Liver (tissue), 9 donors: ENCODE measurements around the gene LPGAT1. TPM values are rescaled to one million over a fixed set of nuclear protein-coding genes. Genes with fewer than 3 reads are reported as not detected.
A peak's percentile ranks its signal among the peaks of the same experiment; 100 is the strongest.

ENCODE experiments used
- DNase-seq: peaks from one replicate; pipeline ENCODE4 v3.0.0-alpha.2; 2017; ENCODE audit warnings: low spot score
- H3K27ac ChIP-seq, 2 donors: one replicate each; pipeline ENCODE4 v1.7.0; 2013; ENCODE audit warnings: inconsistent platforms in 2 of 2, low read length in 2 of 2, control low read depth in 1 of 2, low read depth in 1 of 2, mild to moderate bottlenecking in 1 of 2
- H3K27me3 ChIP-seq, 4 donors: one replicate each; pipeline versions ENCODE4 v1.6.1 to v1.7.0; 2013; ENCODE audit warnings: low read length in 3 of 4, inconsistent platforms in 1 of 4, mild to moderate bottlenecking in 1 of 4, moderate library complexity in 1 of 4; ENCODE audit not compliant: control insufficient read depth in 4 of 4, insufficient read depth in 4 of 4
- H3K36me3 ChIP-seq, 4 donors: one replicate each; pipeline versions ENCODE4 v1.6.1 to v1.7.0; 2013; ENCODE audit warnings: low read length in 3 of 4, mild to moderate bottlenecking in 3 of 4, low read depth in 1 of 4, moderate library complexity in 1 of 4; ENCODE audit not compliant: control insufficient read depth in 4 of 4, insufficient read depth in 3 of 4
- H3K4me1 ChIP-seq, 4 donors: one replicate each; pipeline versions ENCODE4 v1.6.1 to v1.7.0; 2013; ENCODE audit warnings: low read length in 3 of 4, mild to moderate bottlenecking in 3 of 4, moderate library complexity in 1 of 4; ENCODE audit not compliant: control insufficient read depth in 4 of 4, insufficient read depth in 4 of 4
- H3K4me3 ChIP-seq, 3 donors: one replicate each; pipeline versions ENCODE4 v1.6.1 to v1.7.0; 2013; ENCODE audit warnings: low read length in 3 of 3, control low read depth in 1 of 3, low read depth in 1 of 3, mild to moderate bottlenecking in 1 of 3
- H3K9ac ChIP-seq, 2 donors: one replicate each; pipeline ENCODE4 v1.7.0; 2013; ENCODE audit warnings: low read length in 2 of 2, mild to moderate bottlenecking in 2 of 2, moderate library complexity in 2 of 2, control low read depth in 1 of 2, low read depth in 1 of 2
- H3K9me3 ChIP-seq, 4 donors: one replicate each; pipeline versions ENCODE4 v1.6.1 to v1.7.0; 2013; ENCODE audit warnings: low read length in 3 of 4; ENCODE audit not compliant: control insufficient read depth in 4 of 4
- FOXA1 ChIP-seq: IDR thresholded peaks from 2 replicates; pipeline ENCODE4 v1.6.1; 2016; ENCODE audit warnings: antibody characterized with exemption
- FOXA2 ChIP-seq: IDR thresholded peaks from 2 replicates; pipeline ENCODE4 v1.6.1; 2016; ENCODE audit warnings: antibody characterized with exemption
- GABPA ChIP-seq, 2 donors: IDR thresholded peaks in 1 of 2; conservative IDR thresholded peaks in 1 of 2; 2 replicates each; pipeline ENCODE4 v1.6.1; 2016; ENCODE audit warnings: antibody characterized with exemption in 2 of 2, mild to moderate bottlenecking in 1 of 2, moderate library complexity in 1 of 2
- HNF4A ChIP-seq, 2 donors: conservative IDR thresholded peaks; 2 replicates each; pipeline ENCODE4 v1.6.1; 2016; ENCODE audit warnings: antibody characterized with exemption in 2 of 2, mild to moderate bottlenecking in 2 of 2
- HNF4G ChIP-seq: IDR thresholded peaks from 2 replicates; pipeline ENCODE4 v1.6.1; 2016; ENCODE audit warnings: antibody characterized with exemption
- MAX ChIP-seq: IDR thresholded peaks from 2 replicates; pipeline ENCODE4 v1.6.1; 2016; ENCODE audit warnings: antibody characterized with exemption
- RAD21 ChIP-seq, 2 donors: IDR thresholded peaks; 2 replicates each; pipeline ENCODE4 v1.6.1; 2016; ENCODE audit warnings: antibody characterized with exemption in 2 of 2, mild to moderate bottlenecking in 2 of 2
- RXRA ChIP-seq, 2 donors: IDR thresholded peaks; 2 replicates each; pipeline ENCODE4 v1.6.1; 2017 to 2018; ENCODE audit warnings: antibody characterized with exemption in 2 of 2, mild to moderate bottlenecking in 1 of 2
- SP1 ChIP-seq: IDR thresholded peaks from 2 replicates; pipeline ENCODE4 v1.6.1; 2018; ENCODE audit warnings: antibody characterized with exemption, mild to moderate bottlenecking
- YY1 ChIP-seq: IDR thresholded peaks from 2 replicates; pipeline ENCODE4 v1.6.1; 2016; ENCODE audit warnings: antibody characterized with exemption, mild to moderate bottlenecking
- WGBS: extraction: QIAGEN DNeasy Blood & Tissue Kit; methylation state at CpG from one replicate; pipeline ENCODE4 v1.1.7; 2013; 5-methylcytosine and 5-hydroxymethylcytosine counted together
- polyA plus RNA-seq, 2 donors: library from polyadenylated mRNA; stranded (reverse) in 1 of 2; unstranded in 1 of 2; fragments of 200-250 nt in 1 of 2; fragments of >200 nt in 1 of 2; fragmentation: Nextera tagmentation in 1 of 2; extraction: Ambion mirVana in 1 of 2; gene quantifications; one replicate each; pipeline versions ENCODE4 v1.2.1 to v1.2.3, GENCODE V29; 2013 to 2015
- total RNA-seq, 2 donors: library from RNA; depleted of rRNA; stranded (reverse); fragments of >200 nt; gene quantifications; one replicate each; pipeline ENCODE4 v1.2.3, GENCODE V29; 2014
- TF ChIP-seq, protein P1 (sequence below): IDR thresholded peaks from 2 replicates; pipeline ENCODE4 v1.6.1; 2016; ENCODE audit warnings: antibody characterized with exemption
- TF ChIP-seq, protein P2 (sequence below): fragments of 150-350 bp; IDR thresholded peaks from 2 replicates; pipeline ENCODE4 v1.5.1; 2017; ENCODE audit warnings: improper control_type of control experiment, low read depth, low read length; ENCODE audit not compliant: missing input control
- TF ChIP-seq, protein P3 (sequence below): IDR thresholded peaks from 2 replicates; pipeline ENCODE4 v1.6.1; 2016; ENCODE audit warnings: antibody characterized with exemption
- donor health status: healthy.
- donor health status: healthy.
- donor health status: healthy.
- donor health status: healthy.
- donor health status: healthy.

Gene LPGAT1
- total and polyA plus RNA-seq, 4 donors: 11.6 to 53.8 (median 32.2) TPM

- H3K27me3 ChIP-seq: no peaks in the 10 kb centered on the region
- no peak overlapping the region for H3K9ac ChIP-seq
- H3K4me1 ChIP-seq: peaks cover 0 to 5% (median 2%) of the 10 kb centered on the region in 4 donors
- DNase-seq: peak; percentile 86
- peak overlapping the region in 2 of 3 donors; percentile 7 to 35 for H3K4me3 ChIP-seq
- TF ChIP-seq RAD21 (IDR thresholded peaks at IDR 0.05) (peak; percentile 97 to 98), RXRA (IDR thresholded peaks at IDR 0.05) (peak; percentile 22 to 74), GABPA (IDR thresholded peaks at IDR 0.05 in 1 of 2, conservative IDR thresholded peaks at IDR 0.05 in 1 of 2) (no peak), SP1 (peak; percentile 38)
- TF ChIP-seq, protein P1, sequence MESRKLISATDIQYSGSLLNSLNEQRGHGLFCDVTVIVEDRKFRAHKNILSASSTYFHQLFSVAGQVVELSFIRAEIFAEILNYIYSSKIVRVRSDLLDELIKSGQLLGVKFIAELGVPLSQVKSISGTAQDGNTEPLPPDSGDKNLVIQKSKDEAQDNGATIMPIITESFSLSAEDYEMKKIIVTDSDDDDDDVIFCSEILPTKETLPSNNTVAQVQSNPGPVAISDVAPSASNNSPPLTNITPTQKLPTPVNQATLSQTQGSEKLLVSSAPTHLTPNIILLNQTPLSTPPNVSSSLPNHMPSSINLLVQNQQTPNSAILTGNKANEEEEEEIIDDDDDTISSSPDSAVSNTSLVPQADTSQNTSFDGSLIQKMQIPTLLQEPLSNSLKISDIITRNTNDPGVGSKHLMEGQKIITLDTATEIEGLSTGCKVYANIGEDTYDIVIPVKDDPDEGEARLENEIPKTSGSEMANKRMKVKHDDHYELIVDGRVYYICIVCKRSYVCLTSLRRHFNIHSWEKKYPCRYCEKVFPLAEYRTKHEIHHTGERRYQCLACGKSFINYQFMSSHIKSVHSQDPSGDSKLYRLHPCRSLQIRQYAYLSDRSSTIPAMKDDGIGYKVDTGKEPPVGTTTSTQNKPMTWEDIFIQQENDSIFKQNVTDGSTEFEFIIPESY: no peak
- TF ChIP-seq, protein P2, sequence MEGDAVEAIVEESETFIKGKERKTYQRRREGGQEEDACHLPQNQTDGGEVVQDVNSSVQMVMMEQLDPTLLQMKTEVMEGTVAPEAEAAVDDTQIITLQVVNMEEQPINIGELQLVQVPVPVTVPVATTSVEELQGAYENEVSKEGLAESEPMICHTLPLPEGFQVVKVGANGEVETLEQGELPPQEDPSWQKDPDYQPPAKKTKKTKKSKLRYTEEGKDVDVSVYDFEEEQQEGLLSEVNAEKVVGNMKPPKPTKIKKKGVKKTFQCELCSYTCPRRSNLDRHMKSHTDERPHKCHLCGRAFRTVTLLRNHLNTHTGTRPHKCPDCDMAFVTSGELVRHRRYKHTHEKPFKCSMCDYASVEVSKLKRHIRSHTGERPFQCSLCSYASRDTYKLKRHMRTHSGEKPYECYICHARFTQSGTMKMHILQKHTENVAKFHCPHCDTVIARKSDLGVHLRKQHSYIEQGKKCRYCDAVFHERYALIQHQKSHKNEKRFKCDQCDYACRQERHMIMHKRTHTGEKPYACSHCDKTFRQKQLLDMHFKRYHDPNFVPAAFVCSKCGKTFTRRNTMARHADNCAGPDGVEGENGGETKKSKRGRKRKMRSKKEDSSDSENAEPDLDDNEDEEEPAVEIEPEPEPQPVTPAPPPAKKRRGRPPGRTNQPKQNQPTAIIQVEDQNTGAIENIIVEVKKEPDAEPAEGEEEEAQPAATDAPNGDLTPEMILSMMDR: peak; percentile 96
- H3K27ac ChIP-seq: no peak overlapping the region
- H3K36me3 ChIP-seq: no peaks in the 10 kb centered on the region
- WGBS: 23% methylated on average over 29 of the region's 29 CpGs
- H3K9me3 ChIP-seq: no peaks in the 10 kb centered on the region
Observed at GRCh38 chr1:211698161-211699026, 132.2 kb downstream of the LPGAT1 start.

DNA sequence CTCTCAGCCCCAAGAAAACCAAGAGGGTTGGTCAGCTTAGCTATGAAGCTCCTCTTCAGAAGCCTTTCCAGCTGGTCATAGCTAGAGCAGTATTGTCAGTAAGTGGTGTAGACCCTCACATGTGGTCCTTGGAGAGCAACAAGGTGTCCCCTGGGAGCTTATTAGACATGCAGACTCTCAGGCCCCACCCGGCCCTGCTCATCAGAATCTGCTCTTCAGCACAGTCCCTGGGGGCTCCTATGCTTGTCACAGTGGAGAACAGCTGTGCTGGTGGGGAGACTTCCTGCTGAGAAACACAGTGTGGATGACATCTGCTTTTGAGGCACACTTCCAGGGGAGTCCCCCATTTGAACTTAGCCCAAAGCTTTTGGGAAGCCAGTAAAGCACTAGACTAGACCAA lies 133.2 kb downstream of the LPGAT1 start:
- no peaks in the 10 kb centered on the region for H3K27me3 ChIP-seq
- TF ChIP-seq, protein P2: no peak
- TF ChIP-seq MAX (no peak), HNF4A (conservative IDR thresholded peaks at IDR 0.05) (no peak), YY1 (no peak), FOXA2 (no peak), FOXA1 (no peak), SP1 (no peak), HNF4G (no peak), GABPA (IDR thresholded peaks at IDR 0.05 in 1 of 2, conservative IDR thresholded peaks at IDR 0.05 in 1 of 2) (no peak), RXRA (IDR thresholded peaks at IDR 0.05) (no peak)
- TF ChIP-seq, protein P3, sequence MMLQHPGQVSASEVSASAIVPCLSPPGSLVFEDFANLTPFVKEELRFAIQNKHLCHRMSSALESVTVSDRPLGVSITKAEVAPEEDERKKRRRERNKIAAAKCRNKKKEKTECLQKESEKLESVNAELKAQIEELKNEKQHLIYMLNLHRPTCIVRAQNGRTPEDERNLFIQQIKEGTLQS: no peak
- no peak overlapping the region for H3K9ac ChIP-seq
- H3K4me1 ChIP-seq: peaks cover 0 to 5% (median 2%) of the 10 kb centered on the region in 4 donors
- H3K27ac ChIP-seq: no peak overlapping the region
- 87% methylated on average over 1 of the region's 1 CpG for WGBS
- no peaks in the 10 kb centered on the region for H3K36me3 ChIP-seq
- no peak for DNase-seq
- H3K4me3 ChIP-seq: no peak overlapping the region
- H3K9me3 ChIP-seq: no peaks in the 10 kb centered on the region
